Kidney epithelial cell (primary cell): ENCODE measurements around the gene KCNIP4. TPM values are rescaled to one million over a fixed set of nuclear protein-coding genes. Genes with fewer than 3 reads are reported as not detected.

ENCODE experiments used
- DNase-seq: peaks from one replicate; pipeline ENCODE4 v3.0.0-alpha.2; 2010; ENCODE audit warnings: low read depth
- H3K27me3 ChIP-seq: 2 replicates; pipeline ENCODE4 v1.6.0; 2011; ENCODE audit warnings: low read length; ENCODE audit not compliant: control insufficient read depth, insufficient read depth
- H3K36me3 ChIP-seq: 2 replicates; pipeline ENCODE4 v1.5.1; 2011; ENCODE audit warnings: low read length; ENCODE audit not compliant: control insufficient read depth, insufficient read depth
- H3K4me3 ChIP-seq: 2 replicates; pipeline ENCODE4 v1.5.1; 2011; ENCODE audit warnings: low read depth, mild to moderate bottlenecking, control low read depth, low read length
- CTCF ChIP-seq: IDR thresholded peaks from 2 replicates; pipeline ENCODE4 v1.5.1; 2011; ENCODE audit warnings: mild to moderate bottlenecking, moderate library complexity, low read length, control low read depth, inconsistent platforms; ENCODE audit not compliant: insufficient read depth, poor library complexity, severe bottlenecking
- total RNA-seq: library from RNA; depleted of rRNA; stranded (reverse); fragments of >200 nt; gene quantifications from 2 replicates; pipeline ENCODE4 v1.2.3, GENCODE V29; 2015

The KCNIP4 gene
- total RNA-seq, 1 donor from 2014 or later = 5.5 TPM

GRCh38 chr4:21552455-21552854 is 396.1 kb downstream of the KCNIP4 start:
- no peak for TF ChIP-seq CTCF
- DNase-seq = no peak
- Histone ChIP-seq H3K4me3 (no peak overlapping the region), H3K36me3 (no peaks in the 10 kb centered on the region), H3K27me3 (no peaks in the 10 kb centered on the region)

- Histone ChIP-seq H3K27me3 (no peaks in the 10 kb centered on the region), H3K36me3 (no peaks in the 10 kb centered on the region), H3K4me3 (no peak overlapping the region)
- TF ChIP-seq CTCF = no peak
- DNase-seq = no peak
Observed at GRCh38 chr4:21544955-21545354, 403.6 kb downstream of the KCNIP4 start.

- H3K36me3 ChIP-seq = no peaks in the 10 kb centered on the region
- H3K4me3 ChIP-seq = peak overlapping the region; percentile 37
- H3K27me3 ChIP-seq = no peaks in the 10 kb centered on the region
- DNase-seq = no peak
- no peak for TF ChIP-seq CTCF
Observed at GRCh38 chr4:21544415-21544814, 404.2 kb downstream of the KCNIP4 start.

GRCh38 chr4:21543514-21543913 is 405.1 kb downstream of the KCNIP4 start:
- no peaks in the 10 kb centered on the region for H3K36me3 ChIP-seq
- no peak for DNase-seq
- TF ChIP-seq CTCF = no peak
- peak overlapping the region; percentile 37 for H3K4me3 ChIP-seq
- no peaks in the 10 kb centered on the region for H3K27me3 ChIP-seq

GRCh38 chr4:21535898-21536297 is 412.7 kb downstream of the KCNIP4 start:
- no peak for TF ChIP-seq CTCF
- no peak for DNase-seq
- H3K4me3 ChIP-seq = no peak overlapping the region
- no peaks in the 10 kb centered on the region for H3K36me3 ChIP-seq
- no peaks in the 10 kb centered on the region for H3K27me3 ChIP-seq

- no peak for TF ChIP-seq CTCF
- Histone ChIP-seq H3K27me3 (no peaks in the 10 kb centered on the region), H3K4me3 (no peak overlapping the region), H3K36me3 (no peaks in the 10 kb centered on the region)
- DNase-seq = no peak
Observed at GRCh38 chr4:21531048-21531447, 417.5 kb downstream of the KCNIP4 start.
